Type B pancreatic cell (in vitro differentiated cells): ENCODE results near the gene ZCCHC14. TPM values are rescaled to one million over a fixed set of nuclear protein-coding genes. Genes with fewer than 3 reads are reported as not detected.
"Not testable (repeated sequence)": the region's sequence is repeated elsewhere in the genome, so short reads cannot be mapped to it uniquely, and the experiment has no call there.

Experiments
- DNase-seq: peaks from one replicate; pipeline ENCODE4 v3.0.0; 2021; ENCODE audit warnings: mixed read lengths; ENCODE audit not compliant: unreplicated experiment; ENCODE audit errors: extremely low spot score
- H3K27ac Mint-ChIP-seq: 2 replicates; pipeline ENCODE4 v1.8.0; 2021; ENCODE audit warnings: mild to moderate bottlenecking, mixed read lengths
- H3K27me3 Mint-ChIP-seq: 2 replicates; pipeline ENCODE4 v1.8.0; 2021; ENCODE audit warnings: mixed read lengths
- H3K36me3 Mint-ChIP-seq: 2 replicates; pipeline ENCODE4 v1.8.0; 2021; ENCODE audit warnings: mixed read lengths
- H3K4me1 Mint-ChIP-seq: one replicate; pipeline ENCODE4 v1.8.0; 2021; ENCODE audit warnings: mixed read lengths; ENCODE audit not compliant: unreplicated experiment
- H3K4me3 Mint-ChIP-seq: 2 replicates; pipeline ENCODE4 v1.8.0; 2021; ENCODE audit warnings: mild to moderate bottlenecking, mixed read lengths
- H3K9me3 Mint-ChIP-seq: 2 replicates; pipeline ENCODE4 v1.8.0; 2021; ENCODE audit warnings: mixed read lengths
- CTCF ChIP-seq: fragments of 200-600 bp; sonication (generic); conservative IDR thresholded peaks from 2 replicates; pipeline ENCODE4 v1.5.0; 2021; ENCODE audit warnings: antibody characterized with exemption, mild to moderate bottlenecking
- total RNA-seq: library from RNA; stranded (reverse); gene quantifications from 2 replicates; pipeline ENCODE4 v1.2.1, GENCODE V29; 2021; ENCODE audit warnings: low replicate concordance

ZCCHC14 gene
- total RNA-seq, 1 donor from 2014 or later = 32.3 TPM

GRCh38 chr16:87518430-87519051 lies 25.7 kb upstream of the ZCCHC14 start:
- H3K9me3 Mint-ChIP-seq, H3K4me1 Mint-ChIP-seq, H3K4me3 Mint-ChIP-seq, H3K27ac Mint-ChIP-seq, H3K27me3 Mint-ChIP-seq, H3K36me3 Mint-ChIP-seq, DNase-seq: not testable (repeated sequence)

GRCh38 chr16:87517610-87518429 lies 25.0 kb upstream of the ZCCHC14 start:
- not testable (repeated sequence) for H3K36me3 Mint-ChIP-seq, H3K27me3 Mint-ChIP-seq, H3K9me3 Mint-ChIP-seq, DNase-seq, H3K27ac Mint-ChIP-seq, H3K4me1 Mint-ChIP-seq, H3K4me3 Mint-ChIP-seq

GRCh38 chr16:87516361-87516760 lies 23.5 kb upstream of the ZCCHC14 start:
- no peaks in the 10 kb centered on the region for H3K9me3 Mint-ChIP-seq
- H3K4me1 Mint-ChIP-seq = peaks cover 4% of the 10 kb centered on the region
- DNase-seq = no peak
- peaks cover 3% of the 10 kb centered on the region for H3K27me3 Mint-ChIP-seq
- no peaks in the 10 kb centered on the region for H3K36me3 Mint-ChIP-seq
- no peak overlapping the region for H3K4me3 Mint-ChIP-seq
- no peak overlapping the region for H3K27ac Mint-ChIP-seq
- TF ChIP-seq CTCF = no peak

GRCh38 chr16:87515475-87516330 lies 22.9 kb upstream of the ZCCHC14 start:
- Mint-ChIP-seq H3K4me1 (peaks cover 4% of the 10 kb centered on the region), H3K27me3 (peaks cover 3% of the 10 kb centered on the region), H3K9me3 (no peaks in the 10 kb centered on the region), H3K36me3 (no peaks in the 10 kb centered on the region), H3K27ac (no peak overlapping the region), H3K4me3 (no peak overlapping the region)
- TF ChIP-seq CTCF = no peak
- DNase-seq = no peak

- not testable (repeated sequence) for H3K27me3 Mint-ChIP-seq, H3K9me3 Mint-ChIP-seq, H3K4me3 Mint-ChIP-seq, H3K36me3 Mint-ChIP-seq, H3K4me1 Mint-ChIP-seq, H3K27ac Mint-ChIP-seq, DNase-seq
These were observed 17.0 kb upstream of the ZCCHC14 start for GRCh38 chr16:87509778-87510177.

GRCh38 chr16:87507351-87508069 lies 14.7 kb upstream of the ZCCHC14 start:
- Mint-ChIP-seq H3K9me3 (no peaks in the 10 kb centered on the region), H3K4me3 (no peak overlapping the region), H3K27ac (no peak overlapping the region), H3K27me3 (peaks cover 5% of the 10 kb centered on the region), H3K36me3 (no peaks in the 10 kb centered on the region), H3K4me1 (no peaks in the 10 kb centered on the region)
- no peak for TF ChIP-seq CTCF
- DNase-seq = no peak
